K562 (cell line): ENCODE results near the gene MPDU1.

Experiments used
- ATF2 ChIP-seq: sonication (generic); formaldehyde crosslinking; IDR thresholded peaks from 2 replicates; pipeline ENCODE4 v1.8.1; 2022; ENCODE audit warnings: missing genetic modification reagents
- CAMTA2 ChIP-seq: fragments of 250-450 bp; sonication (Bioruptor Pico); conservative IDR thresholded peaks from 2 replicates; pipeline ENCODE4 v1.5.1; 2022
- CBX5 ChIP-seq: IDR thresholded peaks from 2 replicates; pipeline ENCODE4 v1.6.1; 2014; ENCODE audit warnings: low read depth, borderline replicate concordance
- CLOCK ChIP-seq: fragments of 250-450 bp; sonication (Bioruptor Pico); IDR thresholded peaks from 2 replicates; pipeline ENCODE4 v1.4.0; 2020; ENCODE audit warnings: mild to moderate bottlenecking, moderate library complexity, borderline replicate concordance
- ELK1 ChIP-seq: sonication (generic); formaldehyde crosslinking; IDR thresholded peaks from 2 replicates; pipeline ENCODE4 v1.8.1; 2022; ENCODE audit warnings: missing genetic modification reagents
- EZH2 ChIP-seq: IDR thresholded peaks from 2 replicates; pipeline ENCODE4 v1.6.1; 2012; ENCODE audit warnings: low read depth, mild to moderate bottlenecking, inconsistent platforms, low read length, borderline replicate concordance
- KLF6 ChIP-seq: fragments of 250-450 bp; sonication (Bioruptor Pico); IDR thresholded peaks from 2 replicates; pipeline ENCODE4 v1.4.0; 2020; ENCODE audit warnings: mild to moderate bottlenecking, moderate library complexity, borderline replicate concordance
- PHF20 ChIP-seq: fragments of 450-650 bp; IDR thresholded peaks from 2 replicates; pipeline ENCODE4 v1.6.1; 2018; ENCODE audit not compliant: partially characterized antibody
- REST ChIP-seq, 2 experiments: fragments of 450-650 bp; formaldehyde crosslinking in 1 of 2; IDR thresholded peaks; 2 replicates each; pipeline versions ENCODE4 v1.4.0 to v1.6.1; 2014 to 2020; ENCODE audit warnings: mild to moderate bottlenecking in 2 of 2, borderline replicate concordance in 1 of 2, low read depth in 1 of 2
- RFX5 ChIP-seq: IDR thresholded peaks from 2 replicates; pipeline ENCODE4 v1.6.1; 2011; ENCODE audit warnings: low read depth, mild to moderate bottlenecking, improper control_type of control experiment, low read length
- USF2 ChIP-seq: sonication (generic); formaldehyde crosslinking; IDR thresholded peaks from 2 replicates; pipeline ENCODE4 v1.5.0; 2020; ENCODE audit warnings: missing genetic modification reagents
- ZBTB33 ChIP-seq: sonication (generic); formaldehyde crosslinking; IDR thresholded peaks from 2 replicates; pipeline ENCODE4 v1.8.1; 2023; ENCODE audit warnings: mild to moderate bottlenecking, missing genetic modification reagents
- ZNF174 ChIP-seq: fragments of 250-450 bp; sonication (Bioruptor Pico); IDR thresholded peaks from 2 replicates; pipeline ENCODE4 v1.4.0; 2020; ENCODE audit warnings: mild to moderate bottlenecking

- TF ChIP-seq CBX5: no peak
- no peak for TF ChIP-seq KLF6 (CRISPR knock-in tag)
- no peak for TF ChIP-seq ZBTB33 (CRISPR knock-in tag)
- TF ChIP-seq ATF2: no peak
- no peak for TF ChIP-seq CAMTA2 (CRISPR knock-in tag)
- no peak for TF ChIP-seq ZNF174 (CRISPR knock-in tag)
- no peak for TF ChIP-seq RFX5
- TF ChIP-seq ELK1: no peak
- no peak for TF ChIP-seq PHF20
- no peak for TF ChIP-seq REST (IDR thresholded peaks at IDR 0.05; ENCODE audit: borderline replicate concordance)
- TF ChIP-seq REST (CRISPR knock-in tag; IDR thresholded peaks at IDR 0.05; ENCODE audit: low read depth): no peak
- no peak for TF ChIP-seq USF2 (CRISPR knock-in tag)
- TF ChIP-seq EZH2: no peak
- TF ChIP-seq CLOCK (CRISPR knock-in tag): no peak
These were observed 35.0 kb downstream of the MPDU1 start for GRCh38 chr17:7618608-7619007.
